WTC11 (cell line): ENCODE measurements around the gene KCTD4.

ENCODE experiments used
- ETV6 ChIP-seq: sonication (generic); formaldehyde crosslinking; IDR thresholded peaks from 2 replicates; pipeline ENCODE4 v1.8.1; 2022; ENCODE audit warnings: mild to moderate bottlenecking, missing genetic modification reagents
- TF ChIP-seq, protein P1 (sequence below): fragments of 200-600 bp; IDR thresholded peaks from 2 replicates; pipeline ENCODE4 v1.8.0; 2022; ENCODE audit warnings: antibody characterized with exemption
- TF ChIP-seq, protein P2 (sequence below): sonication (generic); formaldehyde crosslinking; IDR thresholded peaks from 2 replicates; pipeline ENCODE4 v1.8.1; 2022; ENCODE audit warnings: mild to moderate bottlenecking, moderate library complexity, missing genetic modification reagents

DNA sequence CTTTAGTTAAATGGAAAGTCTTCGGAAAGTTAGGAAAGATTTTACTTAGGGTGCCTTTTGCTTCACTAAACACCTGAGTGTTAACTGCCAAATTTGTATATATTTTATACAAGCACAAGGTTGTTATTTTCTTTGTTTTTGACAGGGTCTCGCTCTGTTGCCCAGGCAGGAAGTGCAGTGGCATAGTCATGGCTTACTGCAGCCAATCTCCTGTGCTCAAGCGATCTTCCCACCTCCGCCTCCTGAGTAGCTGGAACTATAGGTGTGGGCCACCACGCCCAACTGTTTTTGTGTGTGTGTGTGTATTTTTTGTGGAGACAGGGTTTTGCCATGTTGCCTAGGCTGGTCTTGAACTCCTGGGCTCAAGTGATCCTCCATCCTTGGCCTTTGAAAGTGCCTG, 16.2 kb downstream of the KCTD4 start:
- no peak for TF ChIP-seq ETV6 (CRISPR knock-in tag)
- TF ChIP-seq, protein P1, sequence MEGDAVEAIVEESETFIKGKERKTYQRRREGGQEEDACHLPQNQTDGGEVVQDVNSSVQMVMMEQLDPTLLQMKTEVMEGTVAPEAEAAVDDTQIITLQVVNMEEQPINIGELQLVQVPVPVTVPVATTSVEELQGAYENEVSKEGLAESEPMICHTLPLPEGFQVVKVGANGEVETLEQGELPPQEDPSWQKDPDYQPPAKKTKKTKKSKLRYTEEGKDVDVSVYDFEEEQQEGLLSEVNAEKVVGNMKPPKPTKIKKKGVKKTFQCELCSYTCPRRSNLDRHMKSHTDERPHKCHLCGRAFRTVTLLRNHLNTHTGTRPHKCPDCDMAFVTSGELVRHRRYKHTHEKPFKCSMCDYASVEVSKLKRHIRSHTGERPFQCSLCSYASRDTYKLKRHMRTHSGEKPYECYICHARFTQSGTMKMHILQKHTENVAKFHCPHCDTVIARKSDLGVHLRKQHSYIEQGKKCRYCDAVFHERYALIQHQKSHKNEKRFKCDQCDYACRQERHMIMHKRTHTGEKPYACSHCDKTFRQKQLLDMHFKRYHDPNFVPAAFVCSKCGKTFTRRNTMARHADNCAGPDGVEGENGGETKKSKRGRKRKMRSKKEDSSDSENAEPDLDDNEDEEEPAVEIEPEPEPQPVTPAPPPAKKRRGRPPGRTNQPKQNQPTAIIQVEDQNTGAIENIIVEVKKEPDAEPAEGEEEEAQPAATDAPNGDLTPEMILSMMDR: no peak
- TF ChIP-seq, protein P2, sequence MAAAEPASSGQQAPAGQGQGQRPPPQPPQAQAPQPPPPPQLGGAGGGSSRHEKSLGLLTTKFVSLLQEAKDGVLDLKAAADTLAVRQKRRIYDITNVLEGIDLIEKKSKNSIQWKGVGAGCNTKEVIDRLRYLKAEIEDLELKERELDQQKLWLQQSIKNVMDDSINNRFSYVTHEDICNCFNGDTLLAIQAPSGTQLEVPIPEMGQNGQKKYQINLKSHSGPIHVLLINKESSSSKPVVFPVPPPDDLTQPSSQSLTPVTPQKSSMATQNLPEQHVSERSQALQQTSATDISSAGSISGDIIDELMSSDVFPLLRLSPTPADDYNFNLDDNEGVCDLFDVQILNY: no peak
